Keratinocyte (primary cell): ENCODE results near the gene UBFD1.

ENCODE experiments used
- CTCF ChIP-seq, 3 experiments: IDR thresholded peaks in 1 of 3; conservative IDR thresholded peaks in 1 of 3; optimal IDR thresholded peaks in 1 of 3; 2 replicates in 2 of 3; 3 replicates in 1 of 3; pipeline versions ENCODE3 to v1.5.1; 2011; ENCODE audit warnings: low read length in 3 of 3, mild to moderate bottlenecking in 3 of 3, moderate library complexity in 2 of 3, control low read depth in 1 of 3, inconsistent platforms in 1 of 3; ENCODE audit not compliant: insufficient read depth in 2 of 3; ENCODE audit errors: extremely low read depth in 1 of 3
- EZH2 ChIP-seq: IDR thresholded peaks from one replicate; pipeline ENCODE4 v1.6.1; 2012; ENCODE audit warnings: inconsistent platforms, mild to moderate bottlenecking, low read length, moderate library complexity

- TF ChIP-seq CTCF (optimal IDR thresholded peaks at IDR 0.05 in 1 of 3, IDR thresholded peaks at IDR 0.05 in 1 of 3, conservative IDR thresholded peaks at IDR 0.05 in 1 of 3; ENCODE audit: extremely low read depth in 1 of 3, insufficient read depth in 2 of 3, low read length in 3 of 3), result no peak
- TF ChIP-seq EZH2, result no peak
Measured at GRCh38 chr16:23537390-23537789, 20.1 kb upstream of the UBFD1 start.
